MG63 (cell line): ENCODE measurements around the gene MTHFD2L. TPM values are rescaled to one million over a fixed set of nuclear protein-coding genes. Genes with fewer than 3 reads are reported as not detected.

Source experiments
- DNase-seq: peaks from one replicate; pipeline ENCODE4 v3.0.0-alpha.2; 2020
- H3K27me3 ChIP-seq: fragments of 250-450 bp; sonication (Bioruptor Pico); 2 replicates; pipeline ENCODE4 v1.5.1; 2020; ENCODE audit warnings: mild to moderate bottlenecking, moderate library complexity
- H3K36me3 ChIP-seq: fragments of 250-450 bp; sonication (Bioruptor Pico); 2 replicates; pipeline ENCODE4 v1.5.1; 2020; ENCODE audit warnings: mild to moderate bottlenecking, moderate library complexity
- H3K4me3 ChIP-seq: fragments of 250-450 bp; sonication (Bioruptor Pico); 2 replicates; pipeline ENCODE4 v1.5.1; 2020; ENCODE audit warnings: mild to moderate bottlenecking, moderate library complexity
- H3K9me3 ChIP-seq: fragments of 250-450 bp; sonication (Bioruptor Pico); 2 replicates; pipeline ENCODE4 v1.5.1; 2020; ENCODE audit warnings: mild to moderate bottlenecking, moderate library complexity
- total RNA-seq: library from RNA; depleted of rRNA; stranded (reverse); fragments of >200 nt; shearing (Covaris generic); gene quantifications from 2 replicates; pipeline ENCODE4 v1.2.3, GENCODE V29; 2014; ENCODE audit warnings: low replicate concordance

Gene MTHFD2L
- total RNA-seq, 1 experiment from 2014 or later = 6.7 TPM

GRCh38 chr4:74294681-74295080 lies 136.8 kb downstream of the MTHFD2L start:
- H3K9me3 ChIP-seq = no peaks in the 10 kb centered on the region
- no peaks in the 10 kb centered on the region for H3K36me3 ChIP-seq
- H3K27me3 ChIP-seq = no peaks in the 10 kb centered on the region
- DNase-seq = no peak
- no peak overlapping the region for H3K4me3 ChIP-seq

GRCh38 chr4:74297539-74297938 lies 139.6 kb downstream of the MTHFD2L start:
- Histone ChIP-seq H3K27me3 (no peaks in the 10 kb centered on the region), H3K36me3 (no peaks in the 10 kb centered on the region), H3K4me3 (no peak overlapping the region), H3K9me3 (no peaks in the 10 kb centered on the region)
- DNase-seq = no peak

- H3K27me3 ChIP-seq = no peaks in the 10 kb centered on the region
- H3K4me3 ChIP-seq = no peak overlapping the region
- no peaks in the 10 kb centered on the region for H3K36me3 ChIP-seq
- no peaks in the 10 kb centered on the region for H3K9me3 ChIP-seq
- DNase-seq = no peak
Measured at GRCh38 chr4:74304095-74304625, 146.2 kb downstream of the MTHFD2L start.

- no peaks in the 10 kb centered on the region for H3K36me3 ChIP-seq
- DNase-seq = no peak
- H3K27me3 ChIP-seq = no peaks in the 10 kb centered on the region
- H3K4me3 ChIP-seq = no peak overlapping the region
- no peaks in the 10 kb centered on the region for H3K9me3 ChIP-seq
Measured at GRCh38 chr4:74305000-74305399, 147.1 kb downstream of the MTHFD2L start.

GRCh38 chr4:74307170-74307569 lies 149.3 kb downstream of the MTHFD2L start:
- DNase-seq = no peak
- Histone ChIP-seq H3K36me3 (no peaks in the 10 kb centered on the region), H3K9me3 (no peaks in the 10 kb centered on the region), H3K4me3 (no peak overlapping the region), H3K27me3 (no peaks in the 10 kb centered on the region)

- Histone ChIP-seq H3K27me3 (no peaks in the 10 kb centered on the region), H3K9me3 (no peaks in the 10 kb centered on the region), H3K4me3 (no peak within 1 kb of the TSS), H3K36me3 (no peaks in the 10 kb centered on the region)
- no peak for DNase-seq
Measured at GRCh38 chr4:74308215-74308614, 150.3 kb downstream of the MTHFD2L start, which contains the start of gene EPGN. TSS of gene EPGN (plus strand) at chr4:74308470. CDS start at chr4:74308534, 64 bp downstream.

- DNase-seq = no peak
- H3K9me3 ChIP-seq = no peaks in the 10 kb centered on the region
- no peaks in the 10 kb centered on the region for H3K36me3 ChIP-seq
- H3K27me3 ChIP-seq = no peaks in the 10 kb centered on the region
- H3K4me3 ChIP-seq = no peak overlapping the region
Measured at GRCh38 chr4:74309223-74309622, 151.3 kb downstream of the MTHFD2L start.

- H3K36me3 ChIP-seq = no peaks in the 10 kb centered on the region
- no peak for DNase-seq
- H3K9me3 ChIP-seq = no peaks in the 10 kb centered on the region
- no peak overlapping the region for H3K4me3 ChIP-seq
- H3K27me3 ChIP-seq = no peaks in the 10 kb centered on the region
Measured at GRCh38 chr4:74311696-74312313, 153.9 kb downstream of the MTHFD2L start.

- Histone ChIP-seq H3K9me3 (no peaks in the 10 kb centered on the region), H3K4me3 (no peak overlapping the region), H3K36me3 (no peaks in the 10 kb centered on the region), H3K27me3 (no peaks in the 10 kb centered on the region)
- no peak for DNase-seq
Measured at GRCh38 chr4:74314329-74314728, 156.4 kb downstream of the MTHFD2L start.

- no peak for DNase-seq
- Histone ChIP-seq H3K9me3 (no peaks in the 10 kb centered on the region), H3K27me3 (no peaks in the 10 kb centered on the region), H3K36me3 (no peaks in the 10 kb centered on the region), H3K4me3 (no peak overlapping the region)
Measured at GRCh38 chr4:74314944-74315343, 157.0 kb downstream of the MTHFD2L start.

- DNase-seq = no peak
- Histone ChIP-seq H3K4me3 (no peak overlapping the region), H3K27me3 (no peaks in the 10 kb centered on the region), H3K36me3 (no peaks in the 10 kb centered on the region), H3K9me3 (no peaks in the 10 kb centered on the region)
Measured at GRCh38 chr4:74315376-74315775, 157.5 kb downstream of the MTHFD2L start.

GRCh38 chr4:74316397-74316796 lies 158.5 kb downstream of the MTHFD2L start:
- no peak for DNase-seq
- no peaks in the 10 kb centered on the region for H3K36me3 ChIP-seq
- H3K27me3 ChIP-seq = no peaks in the 10 kb centered on the region
- no peak overlapping the region for H3K4me3 ChIP-seq
- H3K9me3 ChIP-seq = no peaks in the 10 kb centered on the region

GRCh38 chr4:74317616-74318246 lies 159.8 kb downstream of the MTHFD2L start:
- no peaks in the 10 kb centered on the region for H3K9me3 ChIP-seq
- H3K27me3 ChIP-seq = no peaks in the 10 kb centered on the region
- no peak for DNase-seq
- no peaks in the 10 kb centered on the region for H3K36me3 ChIP-seq
- no peak overlapping the region for H3K4me3 ChIP-seq

GRCh38 chr4:74318276-74318675 lies 160.4 kb downstream of the MTHFD2L start:
- no peaks in the 10 kb centered on the region for H3K9me3 ChIP-seq

GRCh38 chr4:74319470-74319869 lies 161.6 kb downstream of the MTHFD2L start:
- H3K27me3 ChIP-seq = no peaks in the 10 kb centered on the region
- H3K4me3 ChIP-seq = no peak overlapping the region
- DNase-seq = no peak
- H3K9me3 ChIP-seq = no peaks in the 10 kb centered on the region
- no peaks in the 10 kb centered on the region for H3K36me3 ChIP-seq

More at GRCh38 chr4:74318276-74318675, 160.4 kb downstream of the MTHFD2L start:
- Histone ChIP-seq H3K36me3 (no peaks in the 10 kb centered on the region), H3K4me3 (no peak overlapping the region), H3K27me3 (no peaks in the 10 kb centered on the region)
- DNase-seq = no peak

GRCh38 chr4:74320559-74321118 lies 162.7 kb downstream of the MTHFD2L start:
- no peak for DNase-seq
- Histone ChIP-seq H3K9me3 (no peaks in the 10 kb centered on the region), H3K4me3 (no peak overlapping the region), H3K36me3 (no peaks in the 10 kb centered on the region), H3K27me3 (no peaks in the 10 kb centered on the region)

GRCh38 chr4:74322301-74322700 lies 164.4 kb downstream of the MTHFD2L start:
- Histone ChIP-seq H3K4me3 (no peak overlapping the region), H3K36me3 (no peaks in the 10 kb centered on the region), H3K27me3 (no peaks in the 10 kb centered on the region), H3K9me3 (no peaks in the 10 kb centered on the region)
- no peak for DNase-seq

- Histone ChIP-seq H3K27me3 (no peaks in the 10 kb centered on the region), H3K36me3 (no peaks in the 10 kb centered on the region), H3K4me3 (no peak overlapping the region), H3K9me3 (no peaks in the 10 kb centered on the region)
- no peak for DNase-seq
Measured at GRCh38 chr4:74323663-74324062, 165.7 kb downstream of the MTHFD2L start.
